Testis (tissue), 2 donors: ENCODE results near the gene ARID1B.

ENCODE experiments used
- CTCF ChIP-seq, 3 experiments: fragments of 450-650 bp in 2 of 3; fragments of 200-600 bp in 1 of 3; sonication (generic) in 1 of 3; IDR thresholded peaks; one replicate each; pipeline ENCODE4 v1.5.1; 2016 to 2019; ENCODE audit warnings: antibody characterized with exemption in 3 of 3, mild to moderate bottlenecking in 2 of 3, moderate library complexity in 1 of 3
- POLR2A ChIP-seq: fragments of 450-650 bp; IDR thresholded peaks from one replicate; pipeline ENCODE4 v1.6.1; 2017; ENCODE audit warnings: antibody characterized with exemption, mild to moderate bottlenecking, moderate library complexity

- no peak for TF ChIP-seq CTCF (IDR thresholded peaks at IDR 0.05)
- no peak for TF ChIP-seq POLR2A
Measured at GRCh38 chr6:156881687-156882629, 104.8 kb downstream of the ARID1B start.
